NCI-H510A treated with DMSO at 0.1 percent for 48 hours (cell line): ENCODE data around the gene VTI1B.
"Not testable (repeated sequence)": the region's sequence is repeated elsewhere in the genome, so short reads cannot be mapped to it uniquely, and the experiment has no call there.

ENCODE experiments used
- DNase-seq: peaks from one replicate; lab custom pipeline; 2025; lab: John Stamatoyannopoulos, UW

Gene VTI1B

GRCh38 chr14:67674480-67675218 is at the start of gene VTI1B:
Gene VTI1B (minus strand): TSS chr14:67674632. CDS start chr14:67674489, 143 bp downstream.
- DNase-seq = peak; percentile 71

DNA sequence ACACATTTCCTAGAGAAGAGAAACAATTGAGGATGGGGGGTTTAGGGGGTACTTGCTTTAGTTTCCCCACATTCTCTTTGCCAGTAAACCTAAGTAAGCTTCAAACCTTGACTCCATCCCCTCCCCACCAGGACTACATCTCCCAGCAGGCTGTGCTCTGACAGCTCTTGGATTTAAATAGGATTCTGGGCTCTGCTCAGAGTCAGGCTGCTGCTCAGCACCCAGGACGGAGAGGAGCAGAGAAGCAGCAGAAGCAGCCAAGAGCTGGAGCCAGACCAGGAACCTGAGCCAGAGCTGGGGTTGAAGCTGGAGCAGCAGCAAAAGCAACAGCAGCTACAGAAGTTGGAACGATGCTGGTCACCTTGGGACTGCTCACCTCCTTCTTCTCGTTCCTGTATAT is 47.9 kb upstream of the VTI1B start:
- no peak for DNase-seq

DNA sequence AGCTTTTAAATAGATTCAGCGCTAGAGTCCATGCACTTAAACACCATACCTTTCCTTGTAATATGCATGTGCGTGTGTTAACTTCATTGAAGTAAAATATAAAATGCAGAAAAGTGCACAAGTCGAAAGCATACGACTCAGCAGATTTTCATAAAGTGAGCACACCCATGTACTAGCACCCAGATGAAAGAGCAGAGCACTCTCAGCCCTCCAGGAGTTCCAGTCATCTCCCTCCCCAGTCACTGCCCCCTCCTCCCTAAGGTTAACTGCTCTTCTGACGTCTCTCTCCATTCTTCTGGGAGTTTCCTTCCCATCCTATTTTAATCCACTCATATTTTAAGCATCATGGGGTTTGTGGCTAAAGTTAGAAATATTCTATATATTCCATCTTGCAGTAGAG is 47.4 kb upstream of the VTI1B start:
- DNase-seq = no peak

DNA sequence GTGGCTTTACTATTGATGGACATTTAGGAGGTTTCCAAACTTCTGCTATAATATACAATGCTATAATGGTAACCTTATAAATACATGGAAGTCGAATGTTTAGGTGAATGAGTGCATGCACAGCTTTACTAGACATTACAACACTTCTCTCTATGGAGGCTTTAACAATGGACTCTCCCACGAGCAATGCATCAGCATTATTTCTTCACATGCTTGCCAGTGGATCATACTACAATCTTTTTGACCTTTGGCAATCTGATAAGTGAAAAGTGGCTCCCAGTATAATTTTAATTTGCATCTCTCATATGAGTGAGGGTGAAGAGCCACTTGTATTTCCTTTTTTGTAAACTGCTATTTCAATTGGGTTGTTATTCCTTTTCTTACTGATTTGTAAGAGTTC is 45.4 kb upstream of the VTI1B start:
- no peak for DNase-seq

- not testable (repeated sequence) for DNase-seq
These were observed 45.0 kb upstream of the VTI1B start for GRCh38 chr14:67719385-67719784.

GRCh38 chr14:67718265-67718664 is 43.8 kb upstream of the VTI1B start:
- no peak for DNase-seq

DNA sequence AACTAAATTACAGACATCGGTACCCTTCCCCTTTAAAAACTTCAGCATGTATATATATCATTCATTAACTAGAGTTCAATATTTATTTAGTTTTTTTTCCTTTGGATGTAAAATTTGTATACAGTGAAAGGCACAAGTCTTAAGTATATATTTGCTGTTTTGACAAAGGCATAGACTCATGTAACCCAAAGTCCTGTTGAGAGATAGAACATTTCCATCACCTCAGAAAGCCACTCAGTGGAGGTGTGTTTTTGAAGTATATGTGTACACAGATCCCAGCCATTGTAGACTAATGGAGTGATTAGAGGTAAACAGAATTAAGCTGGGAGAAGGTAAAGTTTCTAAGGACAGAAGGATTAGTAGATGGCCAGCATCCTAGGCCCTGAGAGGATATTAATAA is 42.6 kb upstream of the VTI1B start:
- DNase-seq = peak; percentile 9

DNA sequence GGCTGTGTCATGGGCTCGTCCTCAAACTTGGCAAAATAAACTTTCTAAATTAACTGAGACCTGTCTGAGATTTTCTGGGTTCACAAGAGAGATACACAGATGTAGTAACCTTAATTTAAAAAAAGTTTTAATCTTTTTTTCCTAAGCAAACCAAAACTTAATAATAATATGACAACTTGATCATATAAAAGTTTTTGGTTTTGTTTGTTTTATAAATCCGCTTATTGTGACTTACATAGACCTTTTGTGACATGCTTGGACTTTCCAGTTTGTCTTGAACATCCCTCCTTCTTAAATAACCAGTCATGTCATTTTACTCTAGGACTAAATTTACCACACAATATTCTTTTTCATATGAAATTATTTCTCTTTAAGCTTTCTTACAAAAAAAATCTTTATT is 35.8 kb upstream of the VTI1B start:
- no peak for DNase-seq

- DNase-seq = not testable (repeated sequence)
These were observed 35.4 kb upstream of the VTI1B start for GRCh38 chr14:67709796-67710195.

DNA sequence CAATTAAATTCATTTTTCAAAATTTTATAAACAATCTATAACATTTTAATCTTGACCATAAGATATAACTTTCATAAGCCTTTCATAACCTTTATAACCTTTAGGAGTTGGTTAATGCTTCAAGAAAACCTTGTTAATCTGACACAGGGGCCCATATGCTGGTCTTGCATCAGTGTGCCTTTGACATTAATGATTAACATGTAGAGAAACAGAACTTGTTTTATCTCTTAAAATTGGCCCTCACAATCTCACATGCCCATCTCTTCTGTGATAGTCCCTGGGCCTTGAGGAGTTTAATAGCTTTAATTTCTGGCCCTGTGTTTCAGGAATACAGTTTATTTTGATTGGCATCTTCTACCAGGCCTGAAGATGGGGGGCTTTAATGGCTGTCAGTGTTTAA is 34.9 kb upstream of the VTI1B start:
- not testable (repeated sequence) for DNase-seq

DNA sequence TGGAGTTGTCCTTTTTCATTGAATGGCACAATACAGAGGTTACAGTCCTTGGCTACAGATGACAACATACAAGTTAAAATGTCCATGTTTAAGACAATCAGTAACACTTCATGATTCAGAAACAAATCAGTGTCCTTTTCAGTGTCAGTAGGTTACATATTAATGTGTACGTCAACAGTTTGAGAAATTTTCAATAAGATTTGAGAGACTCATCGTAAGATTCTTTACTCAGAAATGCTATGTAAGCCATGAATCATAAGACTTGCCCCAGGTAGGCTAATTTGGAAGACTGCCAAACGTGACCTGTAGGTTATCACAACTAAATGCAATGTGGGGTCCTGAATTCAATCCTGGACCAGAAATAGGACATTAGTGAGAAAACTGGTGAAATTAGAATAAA is 30.8 kb upstream of the VTI1B start:
- no peak for DNase-seq

DNA sequence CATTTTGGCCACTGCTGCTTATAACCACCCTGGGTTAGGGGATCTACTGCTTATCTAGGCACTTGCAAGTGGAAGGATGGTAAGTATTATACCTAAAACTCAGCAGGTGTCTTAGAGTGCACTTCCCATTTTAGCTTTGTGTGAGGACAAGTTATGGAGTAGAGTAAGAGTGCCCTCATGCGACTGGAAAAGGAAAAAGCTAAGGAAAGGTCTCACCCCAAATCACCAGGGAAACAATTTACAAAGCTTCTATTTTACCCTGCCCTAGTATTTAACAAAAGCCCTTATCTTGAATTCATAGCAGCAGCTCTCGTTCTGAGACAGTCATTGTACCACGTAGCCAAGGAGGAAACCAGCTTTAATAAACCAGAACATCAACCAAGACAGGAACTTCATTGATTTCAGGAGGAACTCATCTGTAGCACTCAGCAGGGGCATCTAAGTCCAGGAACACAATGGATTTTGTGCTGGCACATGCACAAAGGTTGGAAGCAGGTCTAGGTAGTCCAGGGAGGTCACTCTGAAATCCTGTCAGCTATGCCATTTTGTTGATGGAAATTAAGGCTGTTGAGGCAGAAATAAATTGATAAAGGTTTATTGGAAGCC is 30.2 kb upstream of the VTI1B start:
- DNase-seq = peak; percentile 78

DNA sequence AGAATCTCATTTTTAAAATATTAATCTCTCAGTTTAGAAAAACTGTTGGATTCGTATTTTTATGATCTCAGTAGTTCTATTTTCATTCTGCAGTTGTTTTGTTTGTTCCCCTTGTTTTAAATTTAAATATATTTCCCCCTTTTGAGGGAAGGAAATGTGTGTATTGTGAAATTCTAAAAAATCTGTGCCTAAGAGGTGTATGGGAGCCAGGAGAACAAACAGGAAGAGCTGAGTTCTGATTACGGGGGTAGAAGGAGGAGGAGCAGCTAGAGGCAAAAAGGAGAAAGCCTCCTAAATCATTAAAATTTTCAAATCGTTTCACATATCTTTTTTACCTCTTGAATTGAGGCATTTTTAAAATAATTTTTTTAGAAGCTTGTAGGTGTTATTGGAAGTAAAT is 29.6 kb upstream of the VTI1B start:
- DNase-seq = no peak

- not testable (repeated sequence) for DNase-seq
These were observed 27.1 kb upstream of the VTI1B start, which contains the start of gene RDH12 for GRCh38 chr14:67701492-67701891. Gene RDH12 (plus strand): TSS chr14:67701886. CDS start chr14:67722643, 20,757 bp downstream.

- no peak for DNase-seq
These were observed 23.7 kb upstream of the VTI1B start for GRCh38 chr14:67698179-67698578.

DNA sequence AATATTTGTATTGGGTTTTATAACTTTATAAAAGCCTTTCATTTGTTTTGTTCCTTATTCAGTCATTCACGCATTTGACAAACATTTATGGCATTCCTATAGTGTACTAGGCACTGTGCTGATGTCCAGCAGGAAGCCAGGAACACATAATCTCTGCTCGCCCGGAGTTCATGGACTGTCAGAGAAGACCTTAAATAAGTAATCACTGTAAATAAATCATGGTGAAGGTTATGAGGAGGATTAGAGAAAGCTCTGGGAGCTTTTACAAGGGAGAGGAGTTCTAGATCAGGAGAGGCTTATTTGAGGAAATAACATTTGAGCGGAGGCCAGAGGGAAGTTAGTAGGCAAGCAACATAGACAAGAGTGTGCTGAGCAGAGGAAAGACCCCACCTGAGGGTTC is 22.6 kb upstream of the VTI1B start:
- no peak for DNase-seq

DNA sequence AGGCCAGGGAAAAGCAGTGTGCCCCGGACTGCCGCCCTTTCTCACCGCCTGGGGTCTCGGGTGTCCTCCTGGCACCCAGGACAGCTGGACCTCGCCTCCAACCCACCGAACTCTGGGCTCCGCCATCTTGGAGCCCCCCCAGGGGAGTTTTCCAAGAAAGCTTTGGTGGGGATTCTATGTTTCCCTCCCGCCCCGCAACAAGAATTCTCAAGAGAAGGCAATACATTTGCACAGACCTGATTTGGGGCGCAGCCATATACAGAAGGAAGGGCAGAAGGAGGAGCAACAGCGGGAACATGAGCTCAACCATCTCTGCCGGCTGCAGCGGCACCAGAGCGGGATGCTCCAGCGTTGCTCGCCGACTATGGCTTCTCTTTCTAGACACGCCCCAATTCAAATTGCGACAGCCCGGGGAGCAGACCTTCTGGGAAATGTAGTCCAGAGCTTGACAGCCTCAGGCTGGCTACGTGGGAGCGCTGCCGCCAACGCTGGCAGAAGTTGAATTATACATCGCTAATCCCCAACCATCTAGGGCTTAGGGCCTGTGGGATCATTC is 21.0 kb upstream of the VTI1B start, which contains the start of gene RDH11:
Gene RDH11, minus strand, starts transcription at position 371 of the 556 bp plus-strand sequence. Its CDS starts 61 bp downstream, at position 310.
- peak; percentile 87 for DNase-seq

- peak; percentile 88 for DNase-seq
These were observed 20.5 kb upstream of the VTI1B start for GRCh38 chr14:67694791-67695393.

DNA sequence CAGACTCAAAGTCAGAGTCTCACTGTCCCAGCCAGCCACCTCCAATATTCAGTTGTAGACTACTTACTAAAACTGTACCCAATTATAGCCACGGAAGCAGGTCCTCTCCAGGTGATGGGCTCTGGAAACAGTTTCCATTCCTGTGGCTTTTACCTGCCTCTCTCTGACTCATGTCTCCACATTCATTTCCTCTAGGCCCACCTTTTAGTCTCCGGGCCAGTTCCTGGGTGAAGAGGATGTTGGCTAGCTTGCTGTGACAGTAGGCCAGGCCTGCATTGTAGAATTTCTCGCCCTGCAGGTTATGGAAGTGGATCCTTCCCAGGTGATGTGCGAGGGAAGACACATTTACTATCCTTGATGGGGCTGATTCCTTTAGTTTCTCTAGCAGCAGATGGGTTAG is 15.6 kb upstream of the VTI1B start:
- DNase-seq = no peak

DNA sequence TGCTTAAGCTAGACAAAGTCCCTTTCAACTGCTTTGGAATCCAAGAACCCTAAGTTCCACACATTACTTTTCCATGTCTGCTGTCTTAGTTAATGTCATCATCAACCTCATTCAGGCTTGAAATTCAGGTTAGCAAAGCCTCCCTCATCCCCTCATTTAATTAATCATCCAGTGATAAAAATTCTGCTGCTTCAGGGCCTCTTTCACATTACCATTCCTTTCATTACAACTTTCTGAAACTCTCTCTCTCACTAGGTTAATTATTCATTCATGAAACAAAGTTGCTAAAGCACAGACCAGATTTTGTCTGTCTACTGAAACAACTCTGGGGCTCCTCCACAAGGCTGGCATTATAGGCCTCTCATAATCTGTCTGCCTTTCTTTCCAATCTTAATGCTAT is 9.4 kb upstream of the VTI1B start:
- DNase-seq = no peak

DNA sequence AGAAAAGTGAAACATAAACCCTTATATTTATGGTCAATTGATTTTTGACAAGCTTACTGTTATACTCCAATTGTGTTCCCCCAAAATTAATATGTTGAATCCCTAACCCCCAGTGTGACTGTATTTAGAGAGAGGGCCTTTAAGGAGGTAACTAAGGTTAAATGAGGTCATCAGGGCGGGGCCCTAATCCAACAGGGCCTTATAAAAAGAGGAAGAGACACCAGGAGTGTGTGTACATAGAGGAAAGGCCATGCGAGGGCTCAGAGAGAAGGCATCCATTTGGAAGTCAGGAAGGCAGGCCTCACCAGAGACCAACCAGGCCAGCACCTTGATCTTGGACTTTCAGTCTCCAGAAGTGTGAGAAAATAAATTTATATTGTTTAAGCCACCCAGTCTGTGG is 6.5 kb upstream of the VTI1B start:
- no peak for DNase-seq

GRCh38 chr14:67680121-67680602 is 5.7 kb upstream of the VTI1B start:
- DNase-seq = no peak

GRCh38 chr14:67679006-67679405 is 4.6 kb upstream of the VTI1B start:
- no peak for DNase-seq
